Suprapubic skin (tissue), 4 donors: ENCODE measurements around the gene CUL9. TPM values are rescaled to one million over a fixed set of nuclear protein-coding genes. Genes with fewer than 3 reads are reported as not detected.

Experiments
- DNase-seq, 2 donors: peaks; one replicate each; pipeline ENCODE4 v3.0.0-alpha.2; 2019; ENCODE audit warnings: low spot score in 2 of 2
- H3K27ac ChIP-seq: fragments of 200-600 bp; sonication (generic); one replicate; pipeline ENCODE4 v1.5.1; 2019
- H3K27me3 ChIP-seq: fragments of 200-600 bp; sonication (generic); one replicate; pipeline ENCODE4 v1.5.1; 2019
- H3K36me3 ChIP-seq: fragments of 200-600 bp; sonication (generic); one replicate; pipeline ENCODE4 v1.5.1; 2019
- H3K4me1 ChIP-seq: fragments of 200-600 bp; sonication (generic); one replicate; pipeline ENCODE4 v1.5.1; 2019
- H3K4me3 ChIP-seq: fragments of 200-600 bp; sonication (generic); one replicate; pipeline ENCODE4 v1.5.1; 2019; ENCODE audit warnings: mild to moderate bottlenecking
- H3K9me3 ChIP-seq: fragments of 200-600 bp; sonication (generic); one replicate; pipeline ENCODE4 v1.5.1; 2019
- CTCF ChIP-seq, 2 donors: fragments of 200-600 bp in 1 of 2; fragments of 450-650 bp in 1 of 2; sonication (generic) in 1 of 2; IDR thresholded peaks; one replicate each; pipeline ENCODE4 v1.5.1; 2016 to 2019; ENCODE audit warnings: antibody characterized with exemption in 2 of 2, mild to moderate bottlenecking in 1 of 2, moderate library complexity in 1 of 2
- EP300 ChIP-seq: sonication (generic); formaldehyde crosslinking; IDR thresholded peaks from one replicate; pipeline ENCODE4 v1.6.1; 2017; ENCODE audit warnings: antibody characterized with exemption
- POLR2A ChIP-seq, 2 donors: fragments of 450-650 bp; IDR thresholded peaks; one replicate each; pipeline ENCODE4 v1.6.1; 2017; ENCODE audit warnings: antibody characterized with exemption in 2 of 2, mild to moderate bottlenecking in 2 of 2, moderate library complexity in 2 of 2
- POLR2AphosphoS5 ChIP-seq, 3 donors: sonication (generic); formaldehyde crosslinking; IDR thresholded peaks; one replicate each; pipeline ENCODE4 v1.6.1; 2017; ENCODE audit warnings: antibody characterized with exemption in 3 of 3
- WGBS: methylation state at CpG from one replicate; pipeline ENCODE4 v1.1.5; 2018; 5-methylcytosine and 5-hydroxymethylcytosine counted together
- total RNA-seq, 4 donors: library from RNA; depleted of rRNA; stranded (reverse); fragments of >200 nt; gene quantifications; one replicate each; pipeline ENCODE4 v1.1.0, GENCODE V29; 2016

Gene CUL9
- total RNA-seq, 4 donors from 2014 or later = 51.8 to 130 (median 92.4) TPM

- no peaks in the 10 kb centered on the region for H3K27me3 ChIP-seq
- H3K4me3 ChIP-seq = peak overlapping the region; percentile 51
- TF ChIP-seq POLR2AphosphoS5 (IDR thresholded peaks at IDR 0.05) (peak in 2 of 3 donors; percentile 41 to 64), EP300 (no peak)
- WGBS = 0% methylated on average over 16 of the region's 32 CpGs
- DNase-seq = peak; percentile 99
- H3K4me1 ChIP-seq = peaks cover 41% of the 10 kb centered on the region
- H3K9me3 ChIP-seq = no peaks in the 10 kb centered on the region
- peak overlapping the region; percentile 96 for H3K27ac ChIP-seq
- peaks cover 34% of the 10 kb centered on the region for H3K36me3 ChIP-seq
Observed at GRCh38 chr6:43174263-43175112, 7.5 kb upstream of the CUL9 start.

GRCh38 chr6:43175676-43176422, 6.1 kb upstream of the CUL9 start:
- Histone ChIP-seq H3K9me3 (no peaks in the 10 kb centered on the region), H3K4me3 (no peak overlapping the region), H3K27me3 (no peaks in the 10 kb centered on the region), H3K36me3 (peaks cover 36% of the 10 kb centered on the region), H3K4me1 (peaks cover 34% of the 10 kb centered on the region), H3K27ac (no peak overlapping the region)
- DNase-seq = no peak
- TF ChIP-seq EP300 = no peak
- no peak for TF ChIP-seq POLR2A (IDR thresholded peaks at IDR 0.05)
- no peak for TF ChIP-seq POLR2AphosphoS5 (IDR thresholded peaks at IDR 0.05)
- no peak for TF ChIP-seq CTCF (IDR thresholded peaks at IDR 0.05)
- WGBS = 79% methylated on average over 8 of the region's 11 CpGs

- Histone ChIP-seq H3K4me3 (no peak overlapping the region), H3K9me3 (no peaks in the 10 kb centered on the region), H3K27ac (no peak overlapping the region), H3K36me3 (peaks cover 36% of the 10 kb centered on the region), H3K4me1 (peaks cover 36% of the 10 kb centered on the region), H3K27me3 (no peaks in the 10 kb centered on the region)
- no peak for DNase-seq
- whole genome bisulfite sequencing = 100% methylated on average over 2 of the region's 6 CpGs
- TF ChIP-seq EP300 (no peak), POLR2A (IDR thresholded peaks at IDR 0.05) (no peak), POLR2AphosphoS5 (IDR thresholded peaks at IDR 0.05) (no peak), CTCF (IDR thresholded peaks at IDR 0.05) (no peak)
Observed at GRCh38 chr6:43176423-43176786, 5.6 kb upstream of the CUL9 start.

GRCh38 chr6:43178150-43178549, 3.8 kb upstream of the CUL9 start:
- Histone ChIP-seq H3K4me3 (no peak overlapping the region), H3K36me3 (peaks cover 36% of the 10 kb centered on the region), H3K9me3 (no peaks in the 10 kb centered on the region), H3K4me1 (peaks cover 42% of the 10 kb centered on the region), H3K27me3 (no peaks in the 10 kb centered on the region), H3K27ac (no peak overlapping the region)
- WGBS = 87% methylated on average over 12 of the region's 12 CpGs
- no peak for TF ChIP-seq CTCF (IDR thresholded peaks at IDR 0.05)
- TF ChIP-seq EP300 = no peak
- TF ChIP-seq POLR2AphosphoS5 (IDR thresholded peaks at IDR 0.05) = no peak
- no peak for TF ChIP-seq POLR2A (IDR thresholded peaks at IDR 0.05)
- no peak for DNase-seq

GRCh38 chr6:43178951-43179830, 2.8 kb upstream of the CUL9 start:
- no peaks in the 10 kb centered on the region for H3K9me3 ChIP-seq
- no peak overlapping the region for H3K27ac ChIP-seq
- TF ChIP-seq POLR2AphosphoS5 (IDR thresholded peaks at IDR 0.05) (no peak), CTCF (IDR thresholded peaks at IDR 0.05) (no peak), EP300 (no peak), POLR2A (IDR thresholded peaks at IDR 0.05) (no peak)
- peaks cover 42% of the 10 kb centered on the region for H3K4me1 ChIP-seq
- no peak overlapping the region for H3K4me3 ChIP-seq
- no peaks in the 10 kb centered on the region for H3K27me3 ChIP-seq
- DNase-seq = no peak
- peaks cover 36% of the 10 kb centered on the region for H3K36me3 ChIP-seq
- 90% methylated on average over 20 of the region's 20 CpGs for WGBS
